WTC11 (cell line): ENCODE measurements around the gene GAB2. TPM values are rescaled to one million over a fixed set of nuclear protein-coding genes. Genes with fewer than 3 reads are reported as not detected.

Source experiments
- ATAC-seq: fragments of 200-7000 bp; cut with Tn5 transposase; 2 replicates; pipeline ENCODE4 v1.10.0; 2021; ENCODE audit warnings: mild to moderate bottlenecking, moderate library complexity
- CTCF ChIA-PET: fragments of 300-600 bp; sonication (Branson Sonifier 250); formaldehyde crosslinking; loops from one replicate; lab custom pipeline; 2021; ENCODE audit warnings: antibody characterized with exemption; lab: Charles Lee
- POLR2A ChIA-PET: fragments of 350-600 bp; sonication (Branson Sonifier 250); formaldehyde crosslinking; loops from one replicate; lab custom pipeline; 2021; ENCODE audit warnings: antibody characterized with exemption; lab: Charles Lee
- DNase-seq: peaks from one replicate; pipeline ENCODE4 v3.0.0; 2021; ENCODE audit warnings: low spot score
- H3K27ac Mint-ChIP-seq: 2 replicates; pipeline ENCODE4 v1.8.0; 2021; ENCODE audit warnings: mixed read lengths
- H3K27me3 Mint-ChIP-seq: 2 replicates; pipeline ENCODE4 v1.8.0; 2021; ENCODE audit warnings: low read depth, mild to moderate bottlenecking, moderate library complexity, mixed read lengths
- H3K36me3 Mint-ChIP-seq: 2 replicates; pipeline ENCODE4 v1.8.0; 2021; ENCODE audit warnings: mixed read lengths
- H3K4me1 Mint-ChIP-seq: 2 replicates; pipeline ENCODE4 v1.8.0; 2022; ENCODE audit warnings: mixed read lengths
- H3K4me3 Mint-ChIP-seq: 2 replicates; pipeline ENCODE4 v1.8.0; 2021; ENCODE audit warnings: mild to moderate bottlenecking, moderate library complexity, mixed read lengths
- H3K9me3 Mint-ChIP-seq: 2 replicates; pipeline ENCODE4 v1.8.0; 2021; ENCODE audit warnings: mixed read lengths
- ATF2 ChIP-seq: sonication (generic); formaldehyde crosslinking; IDR thresholded peaks from 2 replicates; pipeline ENCODE4 v1.8.1; 2022; ENCODE audit warnings: low read depth, missing genetic modification reagents, borderline replicate concordance
- ATF6 ChIP-seq: sonication (generic); formaldehyde crosslinking; IDR thresholded peaks from 2 replicates; pipeline ENCODE4 v1.8.1; 2023; ENCODE audit warnings: mild to moderate bottlenecking, missing genetic modification reagents
- CTCF ChIP-seq: fragments of 200-600 bp; IDR thresholded peaks from 2 replicates; pipeline ENCODE4 v1.8.0; 2022; ENCODE audit warnings: antibody characterized with exemption
- ETV6 ChIP-seq: sonication (generic); formaldehyde crosslinking; IDR thresholded peaks from 2 replicates; pipeline ENCODE4 v1.8.1; 2022; ENCODE audit warnings: mild to moderate bottlenecking, missing genetic modification reagents
- FOXP1 ChIP-seq: sonication (generic); formaldehyde crosslinking; IDR thresholded peaks from 2 replicates; pipeline ENCODE4 v1.8.0; 2022; ENCODE audit warnings: missing genetic modification reagents, mild to moderate bottlenecking, moderate library complexity, borderline replicate concordance
- GABPB1 ChIP-seq: sonication (generic); formaldehyde crosslinking; IDR thresholded peaks from 2 replicates; pipeline ENCODE4 v1.8.1; 2023; ENCODE audit warnings: mild to moderate bottlenecking, missing genetic modification reagents
- GRHL2 ChIP-seq: fragments of 250-450 bp; sonication (Bioruptor Pico); IDR thresholded peaks from 2 replicates; pipeline ENCODE4 v1.8.0; 2022; ENCODE audit warnings: mild to moderate bottlenecking, moderate library complexity; ENCODE audit not compliant: insufficient replicate concordance, severe bottlenecking
- GTF2I ChIP-seq: fragments of 250-450 bp; sonication (Bioruptor Pico); conservative IDR thresholded peaks from 2 replicates; pipeline ENCODE4 v1.4.0; 2021; ENCODE audit warnings: mild to moderate bottlenecking
- HMGXB4 ChIP-seq: sonication (generic); formaldehyde crosslinking; IDR thresholded peaks from 2 replicates; pipeline ENCODE4 v1.8.1; 2023; ENCODE audit warnings: mild to moderate bottlenecking, moderate library complexity, missing genetic modification reagents
- NFE2L1 ChIP-seq: sonication (generic); formaldehyde crosslinking; IDR thresholded peaks from 2 replicates; pipeline ENCODE4 v1.8.1; 2023; ENCODE audit warnings: missing genetic modification reagents
- NFYB ChIP-seq: sonication (generic); formaldehyde crosslinking; conservative IDR thresholded peaks from 2 replicates; pipeline ENCODE4 v1.8.0; 2022; ENCODE audit warnings: low read depth, missing genetic modification reagents
- NR2C2 ChIP-seq: sonication (generic); formaldehyde crosslinking; IDR thresholded peaks from 2 replicates; pipeline ENCODE4 v1.8.0; 2022; ENCODE audit warnings: mild to moderate bottlenecking, missing genetic modification reagents
- RELA ChIP-seq: sonication (generic); formaldehyde crosslinking; IDR thresholded peaks from 2 replicates; pipeline ENCODE4 v1.8.1; 2022; ENCODE audit warnings: missing genetic modification reagents, mild to moderate bottlenecking, borderline replicate concordance
- SOX15 ChIP-seq: fragments of 250-450 bp; sonication (Bioruptor Pico); IDR thresholded peaks from 2 replicates; pipeline ENCODE4 v1.9.0; 2021; ENCODE audit warnings: mild to moderate bottlenecking
- SP1 ChIP-seq: sonication (generic); formaldehyde crosslinking; conservative IDR thresholded peaks from 2 replicates; pipeline ENCODE4 v1.8.1; 2022; ENCODE audit warnings: missing genetic modification reagents
- TEAD4 ChIP-seq: sonication (generic); formaldehyde crosslinking; IDR thresholded peaks from 2 replicates; pipeline ENCODE4 v1.8.0; 2022; ENCODE audit warnings: mild to moderate bottlenecking, missing genetic modification reagents
- TP53 ChIP-seq: sonication (generic); formaldehyde crosslinking; IDR thresholded peaks from 2 replicates; pipeline ENCODE4 v1.8.1; 2023; ENCODE audit warnings: mild to moderate bottlenecking, missing genetic modification reagents
- USF1 ChIP-seq: sonication (generic); formaldehyde crosslinking; IDR thresholded peaks from 2 replicates; pipeline ENCODE4 v1.8.0; 2022; ENCODE audit warnings: mild to moderate bottlenecking, missing genetic modification reagents
- USF2 ChIP-seq: sonication (generic); formaldehyde crosslinking; IDR thresholded peaks from 2 replicates; pipeline ENCODE4 v1.8.1; 2023; ENCODE audit warnings: mild to moderate bottlenecking, missing genetic modification reagents, moderate library complexity
- total RNA-seq: library from RNA; stranded (reverse); gene quantifications from 3 replicates; pipeline ENCODE4 v1.2.3, GENCODE V29; 2021

GAB2 gene
- total RNA-seq, 1 experiment from 2014 or later: 10.6 TPM

GRCh38 chr11:78212586-78213371 lies 204.8 kb downstream of the GAB2 start:
- ATAC-seq: no peak
- ChIA-PET POLR2A (no interaction called here), CTCF (no interaction called here)
- no peaks in the 10 kb centered on the region for H3K4me1 Mint-ChIP-seq
- no peak for TF ChIP-seq SOX15 (CRISPR knock-in tag)
- TF ChIP-seq SP1: no peak
- no peak for TF ChIP-seq NR2C2 (CRISPR knock-in tag)
- TF ChIP-seq TP53: no peak
- TF ChIP-seq CTCF: no peak
- TF ChIP-seq RELA (CRISPR knock-in tag): no peak
- no peak for TF ChIP-seq NFYB (CRISPR knock-in tag)
- H3K36me3 Mint-ChIP-seq: peaks cover 17% of the 10 kb centered on the region
- H3K9me3 Mint-ChIP-seq: no peaks in the 10 kb centered on the region
- peak; percentile 3 for DNase-seq
- H3K27me3 Mint-ChIP-seq: no peaks in the 10 kb centered on the region
- H3K4me3 Mint-ChIP-seq: no peak overlapping the region
- no peak overlapping the region for H3K27ac Mint-ChIP-seq

GRCh38 chr11:78211565-78211964 lies 206.1 kb downstream of the GAB2 start:
- Mint-ChIP-seq H3K9me3 (no peaks in the 10 kb centered on the region), H3K4me3 (no peak overlapping the region), H3K36me3 (peaks cover 17% of the 10 kb centered on the region), H3K27ac (no peak overlapping the region), H3K4me1 (no peaks in the 10 kb centered on the region), H3K27me3 (no peaks in the 10 kb centered on the region)
- CTCF ChIA-PET: no interaction called here
- DNase-seq: no peak
- ATAC-seq: no peak
- POLR2A ChIA-PET: no interaction called here
- TF ChIP-seq USF2 (CRISPR knock-in tag): no peak
- no peak for TF ChIP-seq ETV6 (CRISPR knock-in tag)
- TF ChIP-seq FOXP1 (CRISPR knock-in tag): no peak
- TF ChIP-seq, all 79 proteins: peak for 0

- ChIA-PET POLR2A (no interaction called here), CTCF (no interaction called here)
- no peaks in the 10 kb centered on the region for H3K27me3 Mint-ChIP-seq
- TF ChIP-seq GTF2I (CRISPR knock-in tag): no peak
- TF ChIP-seq NR2C2 (CRISPR knock-in tag): no peak
- no peak for TF ChIP-seq ETV6 (CRISPR knock-in tag)
- no peak for TF ChIP-seq TEAD4 (CRISPR knock-in tag)
- no peak for TF ChIP-seq HMGXB4
- no peak for TF ChIP-seq ATF2 (CRISPR knock-in tag)
- TF ChIP-seq GABPB1 (CRISPR knock-in tag): no peak
- no peak for TF ChIP-seq GRHL2
- TF ChIP-seq NFE2L1 (CRISPR knock-in tag): no peak
- TF ChIP-seq USF1: no peak
- TF ChIP-seq ATF6 (CRISPR knock-in tag): no peak
- ATAC-seq: no peak
- no peaks in the 10 kb centered on the region for H3K9me3 Mint-ChIP-seq
- H3K36me3 Mint-ChIP-seq: peaks cover 17% of the 10 kb centered on the region
- H3K27ac Mint-ChIP-seq: no peak overlapping the region
- no peaks in the 10 kb centered on the region for H3K4me1 Mint-ChIP-seq
- no peak overlapping the region for H3K4me3 Mint-ChIP-seq
- no peak for DNase-seq
These were observed 207.5 kb downstream of the GAB2 start for GRCh38 chr11:78210000-78210608.
